H1 (cell line): ENCODE measurements around the gene NAT8L. TPM values are rescaled to one million over a fixed set of nuclear protein-coding genes. Genes with fewer than 3 reads are reported as not detected.

Source experiments
- CTCF ChIA-PET: fragments of 300-600 bp; sonication (Branson Sonifier 250); formaldehyde crosslinking; loops from one replicate; lab custom pipeline; 2021; ENCODE audit not compliant: partially characterized antibody; lab: Charles Lee
- POLR2A ChIA-PET: fragments of 300-600 bp; sonication (Branson Sonifier 250); formaldehyde crosslinking; loops from one replicate; lab custom pipeline; 2021; ENCODE audit warnings: inconsistent platforms; ENCODE audit not compliant: partially characterized antibody; lab: Charles Lee
- DNase-seq, 2 experiments: peaks; one replicate each; pipeline versions ENCODE4 v3.0.0 to v3.0.0-alpha.2; 2010 to 2022; ENCODE audit warnings: low spot score in 2 of 2, low read depth in 1 of 2, mixed read lengths in 1 of 2
- FAIRE-seq: peaks from 2 replicates; lab custom pipeline; 2011; peaks lifted over from hg19 to GRCh38; lab: Jason Lieb, UNC
- H2AFZ ChIP-seq: 2 replicates; pipeline ENCODE4 v1.8.1; 2012; ENCODE audit warnings: low read length, inconsistent platforms
- H2AK5ac ChIP-seq: 2 replicates; pipeline ENCODE4 v1.6.1; 2013; ENCODE audit warnings: low read depth, low read length
- H2BK120ac ChIP-seq: replicated peaks from 2 replicates; pipeline ENCODE3; 2013; ENCODE audit warnings: low read depth, low read length, inconsistent platforms
- H2BK12ac ChIP-seq: 2 replicates; pipeline ENCODE4 v1.6.1; 2013; ENCODE audit warnings: low read depth, low read length
- H2BK15ac ChIP-seq: 2 replicates; pipeline ENCODE4 v1.6.1; 2013; ENCODE audit warnings: low read length
- H2BK20ac ChIP-seq: 2 replicates; pipeline ENCODE4 v1.6.1; 2013; ENCODE audit warnings: low read length
- H2BK5ac ChIP-seq: 2 replicates; pipeline ENCODE4 v1.6.1; 2013; ENCODE audit warnings: low read depth, low read length
- H3K14ac ChIP-seq: 2 replicates; pipeline ENCODE4 v1.6.1; 2013; ENCODE audit warnings: inconsistent platforms; ENCODE audit not compliant: insufficient read length
- H3K18ac ChIP-seq: 2 replicates; pipeline ENCODE4 v1.6.1; 2013; ENCODE audit warnings: low read length; ENCODE audit errors: extremely low read depth
- H3K23ac ChIP-seq: 2 replicates; pipeline ENCODE4 v1.6.1; 2013; ENCODE audit warnings: inconsistent platforms; ENCODE audit not compliant: insufficient read length
- H3K23me2 ChIP-seq: 2 replicates; pipeline ENCODE4 v1.6.1; 2013; ENCODE audit warnings: low read depth, low read length
- H3K27ac ChIP-seq: 2 replicates; pipeline ENCODE4 v1.6.1; 2011; ENCODE audit warnings: low read depth, low read length, inconsistent platforms
- H3K27me3 ChIP-seq, 4 experiments: replicated peaks in 1 of 4; 1 replicate in 1 of 4; 2 replicates in 3 of 4; pipeline versions ENCODE4 v1.6.1 to v1.8.1; 2011 to 2013; ENCODE audit warnings: low read length in 3 of 4, mild to moderate bottlenecking in 3 of 4, inconsistent platforms in 2 of 4, mixed read lengths in 2 of 4, moderate library complexity in 1 of 4; ENCODE audit not compliant: control insufficient read depth in 3 of 4, insufficient read depth in 3 of 4; ENCODE audit errors: extremely low read depth in 1 of 4
- H3K36me3 ChIP-seq, 4 experiments: 2 replicates each; pipeline versions ENCODE4 v1.6.1 to v1.8.1; 2011 to 2013; ENCODE audit warnings: mild to moderate bottlenecking in 4 of 4, low read length in 3 of 4, moderate library complexity in 2 of 4, control low read depth in 1 of 4, inconsistent platforms in 1 of 4; ENCODE audit not compliant: insufficient read depth in 4 of 4, control insufficient read depth in 2 of 4
- H3K4ac ChIP-seq: replicated peaks from 2 replicates; pipeline ENCODE3; 2013; ENCODE audit warnings: low read length, low read depth, mixed read lengths, inconsistent platforms; ENCODE audit not compliant: insufficient read length
- H3K4me1 ChIP-seq, 4 experiments: replicated peaks in 1 of 4; 1 replicate in 1 of 4; 2 replicates in 3 of 4; pipeline versions ENCODE4 v1.6.1 to v1.8.1; 2011 to 2013; ENCODE audit warnings: low read length in 3 of 4, inconsistent platforms in 2 of 4, mixed read lengths in 1 of 4; ENCODE audit not compliant: insufficient read depth in 4 of 4, control insufficient read depth in 3 of 4
- H3K4me2 ChIP-seq, 2 experiments: 2 replicates each; pipeline versions ENCODE4 v1.6.1 to v1.8.1; 2011 to 2013; ENCODE audit warnings: low read depth in 2 of 2, low read length in 2 of 2, control low read depth in 1 of 2, inconsistent platforms in 1 of 2, mild to moderate bottlenecking in 1 of 2; ENCODE audit not compliant: insufficient read depth in 1 of 2
- H3K4me3 ChIP-seq, 4 experiments: fragments of 200-600, 300-600 bp in 1 of 4; sonication (generic), shearing (Covaris generic), sonication (Bioruptor Twin) in 1 of 4; 2 replicates each; pipeline versions ENCODE4 v1.5.1 to v1.8.1; 2011 to 2016; ENCODE audit warnings: low read length in 4 of 4, low read depth in 3 of 4, control low read depth in 2 of 4, inconsistent platforms in 2 of 4, mild to moderate bottlenecking in 2 of 4, mixed read lengths in 1 of 4, moderate library complexity in 1 of 4; ENCODE audit not compliant: insufficient read depth in 2 of 4; ENCODE audit errors: extremely low read depth in 1 of 4
- H3K56ac ChIP-seq: replicated peaks from 2 replicates; pipeline ENCODE3; 2013; ENCODE audit warnings: low read depth, mild to moderate bottlenecking, mixed read lengths, low read length, inconsistent platforms; ENCODE audit not compliant: insufficient read length
- H3K79me1 ChIP-seq: 2 replicates; pipeline ENCODE4 v1.6.1; 2013; ENCODE audit warnings: low read depth, low read length, control low read depth
- H3K79me2 ChIP-seq, 2 experiments: 2 replicates each; pipeline versions ENCODE4 v1.6.1 to v1.8.1; 2012 to 2013; ENCODE audit warnings: low read length in 2 of 2, mild to moderate bottlenecking in 2 of 2, inconsistent platforms in 1 of 2; ENCODE audit not compliant: insufficient read depth in 2 of 2, control insufficient read depth in 1 of 2
- H3K9ac ChIP-seq, 4 experiments: replicated peaks in 1 of 4; 1 replicate in 1 of 4; 2 replicates in 3 of 4; pipeline versions ENCODE4 v1.6.1 to v1.8.1; 2011 to 2013; ENCODE audit warnings: low read depth in 3 of 4, low read length in 3 of 4, control low read depth in 2 of 4, mild to moderate bottlenecking in 2 of 4, moderate library complexity in 2 of 4, inconsistent platforms in 1 of 4; ENCODE audit errors: extremely low read depth in 1 of 4
- H3K9me3 ChIP-seq, 2 experiments: 2 replicates each; pipeline versions ENCODE4 v1.6.1 to v1.8.1; 2012 to 2013; ENCODE audit warnings: mild to moderate bottlenecking in 2 of 2, moderate library complexity in 2 of 2, control low read depth in 1 of 2, inconsistent platforms in 1 of 2, low read depth in 1 of 2, low read length in 1 of 2, mixed read lengths in 1 of 2; ENCODE audit not compliant: insufficient read depth in 2 of 2
- H4K20me1 ChIP-seq, 2 experiments: replicated peaks in 1 of 2; 2 replicates each; pipeline versions ENCODE3 to v1.8.1; 2011 to 2013; ENCODE audit warnings: inconsistent platforms in 2 of 2, low read length in 2 of 2, mild to moderate bottlenecking in 1 of 2; ENCODE audit not compliant: insufficient read depth in 2 of 2, control insufficient read depth in 1 of 2
- H4K5ac ChIP-seq: 2 replicates; pipeline ENCODE4 v1.6.1; 2013; ENCODE audit warnings: low read length, low read depth, mixed read lengths, inconsistent platforms; ENCODE audit not compliant: insufficient read length
- H4K8ac ChIP-seq: 2 replicates; pipeline ENCODE4 v1.8.0; 2013; ENCODE audit warnings: mild to moderate bottlenecking, moderate library complexity, low read length, inconsistent platforms; ENCODE audit not compliant: insufficient read depth; ENCODE audit errors: extremely low read depth
- H4K91ac ChIP-seq: replicated peaks from 2 replicates; pipeline ENCODE3; 2013; ENCODE audit warnings: low read length, mixed read lengths, inconsistent platforms; ENCODE audit not compliant: insufficient read length
- POLR2A ChIP-seq, 2 experiments: IDR thresholded peaks; 1 replicate in 1 of 2; 2 replicates in 1 of 2; pipeline ENCODE4 v1.6.1; 2011; ENCODE audit warnings: low read depth in 2 of 2, low read length in 2 of 2, mild to moderate bottlenecking in 2 of 2; ENCODE audit errors: control extremely low read depth in 1 of 2
- TAF1 ChIP-seq: IDR thresholded peaks from 2 replicates; pipeline ENCODE4 v1.6.1; 2011; ENCODE audit warnings: mild to moderate bottlenecking, low read depth, low read length
- ZNF274 ChIP-seq: IDR thresholded peaks from 2 replicates; pipeline ENCODE4 v1.7.0; 2012; ENCODE audit warnings: low read length, borderline replicate concordance; ENCODE audit errors: extremely low read depth
- WGBS, 2 experiments: shearing (Covaris generic) in 1 of 2; methylation state at CpG; one replicate each; pipeline versions ENCODE4 v1.1.6 to v1.1.7; 2013 to 2015; ENCODE audit warnings: low lambda C conversion rate in 2 of 2, mixed read lengths in 2 of 2, inconsistent platforms in 1 of 2, low coverage in 1 of 2, missing lambda C conversion rate in 1 of 2; ENCODE audit not compliant: insufficient replicate concordance in 2 of 2, insufficient coverage in 1 of 2, insufficient read length in 1 of 2; ENCODE audit errors: extremely low coverage in 1 of 2, missing lambda C conversion rate in 1 of 2; 5-methylcytosine and 5-hydroxymethylcytosine counted together
- polyA plus RNA-seq, 7 experiments: library from polyadenylated mRNA; depleted of rRNA in 3 of 7; stranded (reverse) in 5 of 7; unstranded in 2 of 7; fragments of >200 nt in 5 of 7; fragments of 200-250 nt in 2 of 7; gene quantifications; 1 replicate in 5 of 7; 2 replicates in 1 of 7; 4 replicates in 1 of 7; pipeline versions ENCODE4 v1.2.1 to v1.2.3, GENCODE V29; 2011 to 2013; ENCODE audit warnings: missing spikeins in 2 of 7, mixed read lengths in 2 of 7
- total RNA-seq: library from RNA; stranded (reverse); fragmentation: NEBNext Ultra II Directional; extraction: Animal tissue kit (Norgen Biotek cat#: 25700); gene quantifications from 2 replicates; pipeline ENCODE4 v1.2.1, GENCODE V29; 2021
- TF ChIP-seq, protein P1 (sequence below): IDR thresholded peaks from 2 replicates; pipeline ENCODE4 v1.6.1; 2011; ENCODE audit warnings: low read length, improper control_type of control experiment

NAT8L gene
- total and polyA plus RNA-seq, 2 of the 8 experiments (the other 6 are each of a cell fraction or from before 2014, with no cell fraction given), result 10.8 TPM

DNA sequence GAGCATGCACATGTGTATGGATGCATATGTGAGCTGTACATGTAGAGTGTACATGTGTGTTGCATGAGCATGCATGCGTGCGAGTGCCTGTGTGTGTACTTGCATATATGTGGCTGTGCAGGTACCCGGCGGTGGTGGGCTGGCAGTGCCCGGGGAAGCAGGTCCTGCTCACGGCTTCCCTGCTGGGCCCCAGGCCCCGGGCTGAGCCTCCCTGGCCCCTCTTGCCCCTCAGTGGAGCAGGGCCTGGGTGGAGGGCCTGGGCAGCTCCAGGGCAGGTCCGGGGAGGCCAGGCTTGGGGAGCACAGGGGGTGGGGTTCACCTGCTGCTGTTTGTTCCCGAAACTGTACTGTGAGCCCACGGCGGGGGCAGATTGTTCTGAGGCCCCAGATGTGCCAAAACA, 9.4 kb downstream of the NAT8L start:
- Histone ChIP-seq H3K56ac (no peak overlapping the region), H3K79me1 (no peaks in the 10 kb centered on the region), H2AK5ac (no peak overlapping the region), H3K18ac (no peak overlapping the region), H3K4me3 (no peak overlapping the region), H3K36me3 (peaks cover 0 to 4% (median 0%) of the 10 kb centered on the region in 4 experiments; a peak in 1 of 8 replicates), H3K9me3 (no peaks in the 10 kb centered on the region), H3K14ac (no peak overlapping the region), H2BK12ac (no peak overlapping the region), H4K5ac (no peak overlapping the region), H2BK15ac (0 out of 2 replicates have a peak overlapping the region, but pooled peaks have one; percentile 5), H2BK5ac (no peak overlapping the region), H3K23me2 (no peaks in the 10 kb centered on the region; the same call in 1 of the 2 replicates), H3K23ac (no peak overlapping the region), H3K9ac (no peak overlapping the region), H3K4ac (no peak overlapping the region), H4K91ac (peak overlapping the region; percentile 31), H2AFZ (no peak overlapping the region), H2BK120ac (no peak overlapping the region), H4K20me1 (peaks cover 0 to 15% of the 10 kb centered on the region in 2 experiments), H3K27ac (no peak overlapping the region), H2BK20ac (no peak overlapping the region), H3K79me2 (0 out of 4 replicates have a peak, but pooled peaks cover 0 to 3% of the 10 kb centered on the region in 2 experiments), H4K8ac (no peak overlapping the region; the same call in 1 of the 2 replicates), H3K4me2 (no peak overlapping the region), H3K27me3 (no peaks in the 10 kb centered on the region), H3K4me1 (peaks cover 0 to 22% (median 11%) of the 10 kb centered on the region in 4 experiments; a peak in 6 of 7 replicates)
- WGBS, 2 experiments, result 94% methylated on average over 11 of the region's 11 CpGs; no CpG with 5 or more reads in 1 of the 2 experiments
- no peak for FAIRE-seq
- POLR2A ChIA-PET, result interaction anchor here (1.4 kb wide), 1 partner anchor 177 kb away, joined by 3 read pairs; no protein-coding TSS in a partner anchor
- no peak for DNase-seq
- CTCF ChIA-PET, result no interaction called here
- TF ChIP-seq ZNF274, result no peak
- TF ChIP-seq TAF1, result no peak
- no peak for TF ChIP-seq POLR2A (IDR thresholded peaks at IDR 0.05; ENCODE audit: control extremely low read depth in 1 of 2, low read depth in 2 of 2, low read length in 2 of 2)
- TF ChIP-seq, protein P1, sequence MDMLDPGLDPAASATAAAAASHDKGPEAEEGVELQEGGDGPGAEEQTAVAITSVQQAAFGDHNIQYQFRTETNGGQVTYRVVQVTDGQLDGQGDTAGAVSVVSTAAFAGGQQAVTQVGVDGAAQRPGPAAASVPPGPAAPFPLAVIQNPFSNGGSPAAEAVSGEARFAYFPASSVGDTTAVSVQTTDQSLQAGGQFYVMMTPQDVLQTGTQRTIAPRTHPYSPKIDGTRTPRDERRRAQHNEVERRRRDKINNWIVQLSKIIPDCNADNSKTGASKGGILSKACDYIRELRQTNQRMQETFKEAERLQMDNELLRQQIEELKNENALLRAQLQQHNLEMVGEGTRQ, result no peak
